Bone marrow (tissue), 2 donors: ENCODE data around the gene FSTL4.

Experiments
- DNase-seq, 2 donors: peaks; one replicate each; lab custom pipeline; 2025; lab: John Stamatoyannopoulos, UW

FSTL4 gene

GRCh38 chr5:133290669-133291240, 321.6 kb downstream of the FSTL4 start:
- no peak for DNase-seq

DNA sequence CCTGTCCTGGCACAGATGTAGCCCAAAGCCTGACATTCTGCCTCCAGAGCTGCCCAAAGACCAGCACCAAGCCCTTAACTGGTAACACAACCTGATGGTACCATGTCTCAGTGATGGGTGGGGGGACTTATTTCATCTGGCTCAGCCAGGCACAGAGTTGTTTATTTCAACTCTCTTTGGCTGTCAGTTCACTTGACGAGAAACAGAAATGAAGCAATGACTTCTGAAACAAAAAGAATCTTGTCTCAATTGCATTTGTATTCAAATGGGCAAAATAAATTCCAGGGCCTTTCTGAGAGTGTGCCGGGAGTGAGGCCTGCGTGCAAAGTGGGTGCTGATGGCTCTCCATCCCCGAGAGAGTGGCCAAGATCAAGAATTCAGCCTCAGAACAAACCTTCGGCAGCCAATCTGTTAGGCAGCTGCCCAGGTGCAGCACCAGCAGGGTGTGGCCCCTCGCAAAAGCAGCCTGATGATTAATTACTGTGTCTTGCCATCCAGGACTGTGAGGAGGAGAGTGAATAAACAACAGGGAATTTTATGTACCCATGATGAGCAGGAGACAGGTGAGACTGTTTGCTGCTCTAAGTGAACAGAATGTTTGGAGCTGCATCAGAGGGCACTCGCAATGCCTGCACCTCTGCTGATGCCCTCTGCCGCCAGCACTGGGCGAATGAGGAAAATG, 322.5 kb downstream of the FSTL4 start:
- no peak for DNase-seq

- no peak for DNase-seq
Observed at GRCh38 chr5:133287500-133287899, 324.8 kb downstream of the FSTL4 start.

- DNase-seq: no peak
Observed at GRCh38 chr5:133286483-133286882, 325.9 kb downstream of the FSTL4 start.

DNA sequence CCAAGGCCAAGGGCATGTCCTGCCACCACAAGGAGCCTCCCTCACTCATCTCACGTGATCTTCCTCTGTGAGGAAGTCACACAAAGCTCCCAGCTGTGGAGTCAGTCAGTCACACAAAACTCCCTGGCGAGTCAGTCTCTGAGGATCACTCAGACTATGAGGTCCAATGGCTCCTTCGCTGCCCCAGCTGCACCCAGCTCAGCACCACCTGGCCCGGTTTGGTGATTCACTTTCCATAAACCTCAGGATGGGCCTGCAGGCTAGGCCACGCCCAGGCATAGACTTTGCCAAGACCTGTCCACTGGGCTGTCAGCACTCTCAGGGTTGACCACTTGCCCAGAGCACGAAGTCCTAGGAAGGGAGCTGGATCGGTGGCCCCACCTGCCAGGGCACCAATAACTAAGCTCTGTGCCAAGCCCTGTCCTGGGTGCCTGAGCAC, 326.7 kb downstream of the FSTL4 start:
- no peak for DNase-seq

DNA sequence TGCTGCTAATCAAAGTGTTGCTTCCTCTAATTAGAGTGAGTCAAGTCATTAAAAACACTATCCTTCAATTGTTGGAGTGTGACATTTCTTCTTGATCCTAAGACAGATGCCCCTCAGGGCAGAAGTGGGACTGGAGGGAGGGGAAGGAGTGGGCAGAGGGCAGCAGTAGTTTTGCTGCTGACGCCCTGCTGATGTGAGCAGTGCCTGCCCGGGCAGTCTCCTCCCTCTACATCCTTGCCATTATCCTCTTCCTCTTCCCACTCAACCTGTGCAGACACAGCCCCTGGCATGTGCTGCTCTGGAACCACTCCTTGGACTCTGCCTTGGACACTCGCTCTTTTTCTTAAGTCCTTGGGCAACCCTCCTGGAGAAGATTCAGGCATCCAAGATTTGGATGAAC, 328.0 kb downstream of the FSTL4 start:
- no peak for DNase-seq

DNA sequence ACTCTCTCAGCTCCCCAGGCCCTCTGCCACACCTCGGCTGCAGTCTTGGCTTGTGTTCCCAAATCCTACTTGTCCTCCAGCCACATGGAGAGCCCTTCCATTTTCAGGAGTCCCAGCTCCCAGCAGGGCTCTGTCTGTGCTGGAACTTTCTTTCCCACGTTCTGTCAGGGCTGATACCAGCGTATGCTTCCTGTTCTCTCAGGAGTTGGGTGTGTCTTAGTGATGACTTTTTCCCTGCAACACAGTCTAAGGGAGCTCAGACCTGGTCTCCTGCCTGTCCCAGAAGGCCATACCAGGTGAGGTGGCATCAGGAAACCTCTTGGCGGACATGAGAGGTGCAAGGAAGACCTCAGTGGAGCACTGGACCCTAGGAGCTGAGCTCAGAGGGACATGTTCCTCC, 334.0 kb downstream of the FSTL4 start:
- no peak for DNase-seq

GRCh38 chr5:133277744-133278143, 334.6 kb downstream of the FSTL4 start:
- DNase-seq: no peak

DNA sequence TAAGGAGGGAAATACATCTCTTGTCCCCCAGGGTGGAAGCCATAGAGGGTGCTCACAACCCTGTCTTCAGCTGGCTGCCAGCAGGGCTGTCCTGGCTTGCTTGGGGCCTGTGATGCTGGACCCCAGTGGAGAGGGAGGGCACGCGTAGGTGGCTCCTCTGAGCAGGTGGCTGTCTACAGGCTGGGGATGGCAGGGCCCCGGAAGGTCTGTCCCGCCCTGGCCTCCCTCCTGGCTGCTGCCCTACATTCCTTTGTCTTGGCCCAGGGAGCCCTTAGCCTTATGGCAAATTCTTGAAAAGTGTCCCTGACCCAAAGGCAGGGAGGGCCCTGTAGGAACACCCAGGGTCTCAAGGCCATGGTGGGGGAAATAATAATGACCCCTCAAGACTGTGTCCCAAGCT, 336.2 kb downstream of the FSTL4 start:
- DNase-seq: no peak

GRCh38 chr5:133275631-133276030, 336.7 kb downstream of the FSTL4 start:
- no peak for DNase-seq

DNA sequence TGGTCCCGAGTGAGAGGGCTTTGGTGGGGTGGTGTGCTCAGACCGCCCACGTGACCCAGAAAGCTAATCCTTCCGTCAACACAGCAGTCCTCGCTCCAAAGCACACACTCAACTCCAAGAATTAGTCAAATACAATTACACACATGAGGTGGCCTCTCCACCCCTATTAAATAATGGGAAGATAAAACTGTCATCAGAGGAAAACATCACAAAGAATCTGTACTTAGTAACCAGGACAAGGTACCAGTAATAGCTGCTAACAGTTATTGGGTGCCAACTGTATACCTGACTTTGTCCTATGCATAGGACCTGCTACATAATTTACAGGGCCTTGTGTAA, 337.8 kb downstream of the FSTL4 start:
- DNase-seq: no peak

GRCh38 chr5:133273661-133274596, 338.4 kb downstream of the FSTL4 start:
- no peak for DNase-seq

DNA sequence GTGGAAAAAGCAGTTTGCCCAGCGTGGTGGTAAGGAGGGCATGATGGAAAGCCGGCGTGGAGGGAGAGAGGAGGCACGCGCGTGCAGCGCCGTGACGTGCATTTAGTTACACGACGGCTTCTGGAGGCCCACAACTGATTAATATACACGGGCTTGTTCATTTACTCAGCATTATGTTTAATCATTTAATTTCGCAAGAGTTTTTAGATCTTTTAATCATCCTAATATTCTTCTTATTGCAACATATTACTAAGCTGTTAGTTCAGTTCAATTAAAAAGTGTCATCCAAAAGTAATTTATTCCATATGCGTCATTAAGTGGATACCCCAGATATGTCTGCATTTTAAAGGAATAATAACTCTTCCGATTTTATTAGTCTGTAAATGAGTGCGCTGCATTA, 340.0 kb downstream of the FSTL4 start:
- no peak for DNase-seq

DNA sequence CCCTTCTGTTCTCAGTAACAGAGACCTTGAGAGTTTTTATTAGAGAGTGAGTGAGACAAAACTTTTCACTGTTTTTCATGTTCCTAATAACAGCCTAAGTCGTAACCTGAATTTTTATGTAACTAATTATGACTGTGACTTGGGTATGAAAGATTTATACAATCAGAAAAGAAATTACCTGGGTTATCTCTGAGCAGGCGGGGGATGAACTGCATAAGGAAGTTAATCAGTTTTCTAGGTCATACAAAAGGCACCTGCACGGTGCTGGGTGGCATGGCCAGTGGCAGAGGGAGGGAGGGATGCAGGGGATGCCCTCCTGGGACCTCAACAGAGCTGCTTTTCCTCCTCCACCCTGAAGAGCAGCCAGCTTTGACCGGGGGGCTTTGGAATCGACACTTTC, 340.7 kb downstream of the FSTL4 start:
- DNase-seq: no peak

DNA sequence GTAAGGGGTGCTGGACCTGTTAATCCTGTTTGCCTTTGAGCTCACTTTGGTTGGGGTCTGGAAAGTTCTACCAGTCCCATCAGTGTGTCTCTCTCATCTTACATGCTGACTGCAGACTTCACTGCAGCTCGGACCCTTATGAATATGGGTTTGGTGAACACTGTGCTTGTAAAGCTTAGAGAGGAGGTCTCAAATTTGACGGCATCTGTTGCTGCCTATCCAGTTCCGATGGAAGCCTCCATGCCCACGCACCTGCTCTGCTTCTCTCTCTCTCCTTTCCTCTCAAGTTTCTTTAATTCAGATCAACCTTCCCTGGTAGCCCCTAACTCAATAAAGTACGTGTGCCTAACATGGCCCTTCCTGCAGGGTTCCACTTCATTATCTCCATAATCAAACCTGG, 342.6 kb downstream of the FSTL4 start:
- DNase-seq: no peak

- no peak for DNase-seq
Observed at GRCh38 chr5:133267601-133268000, 344.7 kb downstream of the FSTL4 start.

DNA sequence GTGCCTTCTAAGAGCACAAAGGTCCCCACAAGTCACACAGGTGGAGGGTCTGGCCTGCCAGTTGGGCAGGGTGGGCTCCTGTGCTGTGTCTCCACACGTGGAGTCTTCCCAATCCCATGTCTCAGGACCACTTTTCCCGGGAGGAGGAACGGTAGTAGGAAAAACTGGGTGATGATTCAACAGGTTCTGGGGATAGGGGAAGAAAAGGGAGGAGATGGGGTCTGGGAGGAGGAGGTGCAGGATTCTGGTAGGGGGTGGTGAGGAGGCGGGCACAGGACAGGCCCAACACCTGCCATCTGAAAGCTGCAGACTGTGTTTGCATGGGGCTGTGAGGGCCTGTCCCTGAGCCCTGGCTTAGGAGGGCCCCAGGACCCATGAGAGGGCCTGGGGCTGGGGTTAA, 345.4 kb downstream of the FSTL4 start:
- DNase-seq: no peak

DNA sequence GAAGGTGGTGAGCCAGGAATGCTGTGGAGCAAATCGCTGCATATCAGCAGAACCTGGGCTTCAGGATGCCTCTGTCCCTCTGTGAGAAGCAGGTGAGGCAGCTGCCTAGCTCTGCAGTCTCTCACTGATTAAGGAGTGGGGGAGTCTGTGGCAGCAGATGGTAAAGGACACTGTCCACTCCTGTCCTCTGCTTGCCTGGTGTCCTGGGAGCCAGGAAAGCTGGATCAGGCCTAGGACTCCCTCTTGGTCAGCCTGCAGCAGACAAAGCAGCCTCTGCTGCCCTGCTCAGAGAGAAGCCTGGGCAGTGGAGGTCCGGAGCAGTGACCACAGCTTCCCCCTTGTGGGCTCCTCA, 345.8 kb downstream of the FSTL4 start:
- no peak for DNase-seq

- DNase-seq: no peak
Observed at GRCh38 chr5:133265720-133266526, 346.4 kb downstream of the FSTL4 start.

DNA sequence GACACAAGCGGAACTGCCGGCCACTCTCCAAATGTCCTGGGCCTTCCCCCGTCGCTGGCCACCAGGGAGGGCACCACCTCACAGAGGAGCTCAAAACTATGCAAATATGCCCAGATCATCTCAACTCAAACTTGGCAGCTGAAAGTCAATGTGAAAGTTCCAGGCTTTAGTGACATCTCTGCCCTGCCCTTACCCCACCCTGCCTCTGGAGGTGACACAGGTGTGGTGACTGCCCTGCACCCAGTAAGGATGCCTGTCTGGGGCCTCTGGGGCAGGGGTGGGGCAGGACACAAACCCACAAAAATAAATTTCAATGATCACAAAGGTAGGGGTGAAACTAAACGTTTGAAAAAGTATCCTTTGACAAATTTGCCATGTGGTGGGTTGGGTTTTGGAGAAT, 347.1 kb downstream of the FSTL4 start:
- DNase-seq: no peak

DNA sequence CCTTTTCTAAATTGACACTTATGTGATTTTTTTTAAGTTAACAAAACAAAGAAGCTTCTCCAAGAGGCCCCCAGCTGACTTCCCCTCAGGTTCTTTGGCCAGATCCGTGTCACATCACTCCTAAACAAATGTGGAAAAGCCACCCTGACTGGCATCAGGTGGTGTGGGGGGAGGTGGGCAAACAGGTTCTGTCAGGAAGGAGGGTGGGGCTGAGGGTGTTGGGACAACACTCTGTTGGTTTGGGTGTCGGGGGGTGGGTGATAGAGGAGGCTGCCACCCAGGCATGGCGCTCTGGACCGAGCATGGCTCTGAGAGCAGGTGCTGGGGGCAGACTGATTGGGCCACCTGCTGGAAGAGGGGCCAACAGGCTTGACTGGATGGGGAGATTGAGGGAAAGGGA, 349.7 kb downstream of the FSTL4 start:
- no peak for DNase-seq

- DNase-seq: no peak
Observed at GRCh38 chr5:133261993-133262392, 350.3 kb downstream of the FSTL4 start.
